ENCODE results near the gene POU6F2.
"Not testable (repeated sequence)": the region's sequence is repeated elsewhere in the genome, so short reads cannot be mapped to it uniquely, and the experiment has no call there.

Gene POU6F2

GRCh38 chr7:39321245-39321644 is 343.5 kb downstream of the POU6F2 start:
- no peak for TF ChIP-seq CTCF (conservative IDR thresholded peaks at IDR 0.05; ENCODE audit: low read depth, low read length)
- DNase-seq (ENCODE audit: low read depth) = no peak
- no peak overlapping the region for H3K4me3 ChIP-seq (ENCODE audit: low read depth, low read length)

- no peak for DNase-seq (ENCODE audit: low read depth)
- H3K4me3 ChIP-seq (ENCODE audit: low read depth, low read length) = no peak overlapping the region
- no peak for TF ChIP-seq CTCF (conservative IDR thresholded peaks at IDR 0.05; ENCODE audit: low read depth, low read length)
Measured at GRCh38 chr7:39321909-39322498, 344.3 kb downstream of the POU6F2 start.

DNA sequence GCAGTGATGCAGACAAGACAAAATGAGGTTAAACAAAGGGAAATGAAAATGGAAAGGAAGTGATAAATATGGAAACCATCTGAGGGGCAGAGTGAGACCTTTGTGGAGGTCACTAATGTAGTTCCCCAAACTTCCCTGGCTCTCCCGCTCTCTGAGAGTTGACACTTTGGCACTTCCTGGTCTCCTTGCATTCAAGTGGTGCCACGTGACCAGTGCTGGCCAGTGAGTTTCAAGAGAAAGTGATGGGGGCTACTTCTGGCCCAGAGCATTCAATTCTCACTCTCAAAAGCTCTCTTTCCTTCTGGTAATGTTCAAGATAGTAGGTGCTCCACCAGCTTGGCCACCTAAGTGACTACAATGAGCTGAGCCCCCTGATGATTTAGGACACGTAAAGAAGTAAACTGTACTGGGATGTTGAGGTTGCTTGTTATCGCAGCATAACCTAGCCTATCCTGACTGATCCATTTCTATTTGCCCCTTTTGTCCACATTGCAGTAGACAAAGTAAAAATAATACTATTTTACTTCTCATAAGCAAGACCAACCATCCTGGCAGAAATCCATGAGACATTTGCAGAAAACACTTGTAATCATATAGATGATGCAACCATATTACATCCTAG is 346.5 kb downstream of the POU6F2 start:
- TF ChIP-seq CTCF (conservative IDR thresholded peaks at IDR 0.05; ENCODE audit: low read depth, low read length) = no peak
- no peak overlapping the region for H3K4me3 ChIP-seq (ENCODE audit: low read depth, low read length)
- DNase-seq (ENCODE audit: low read depth) = no peak

- DNase-seq (ENCODE audit: low read depth) = peak; percentile 1
Measured at GRCh38 chr7:39331607-39332006, 353.9 kb downstream of the POU6F2 start.

GRCh38 chr7:39332142-39332541 is 354.4 kb downstream of the POU6F2 start:
- no peak for TF ChIP-seq CTCF (conservative IDR thresholded peaks at IDR 0.05; ENCODE audit: low read depth, low read length)
- H3K4me3 ChIP-seq (ENCODE audit: low read depth, low read length) = no peak overlapping the region
- DNase-seq (ENCODE audit: low read depth) = no peak

More at GRCh38 chr7:39331607-39332006, 353.9 kb downstream of the POU6F2 start:
- H3K4me3 ChIP-seq (ENCODE audit: low read depth, low read length) = not testable (repeated sequence)

DNA sequence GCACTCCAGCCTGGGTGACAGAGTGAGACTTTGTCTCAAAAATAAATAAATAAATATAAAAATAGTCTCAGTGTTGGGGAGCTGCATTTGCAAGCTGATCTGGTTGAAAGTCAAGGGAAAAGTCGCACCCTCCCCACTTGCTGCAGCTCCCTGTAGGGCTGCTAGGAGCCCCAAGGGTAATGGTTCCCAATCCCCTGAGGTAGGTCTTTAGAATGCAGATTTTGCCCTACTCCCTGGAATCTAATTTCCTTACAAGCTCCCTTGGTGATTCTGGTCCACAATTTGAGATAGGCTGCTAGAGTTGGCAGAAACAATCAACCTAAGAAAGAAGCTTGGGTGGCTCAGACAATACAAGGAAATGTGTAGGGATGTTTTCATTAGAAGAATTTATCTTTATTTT is 356.0 kb downstream of the POU6F2 start:
- no peak for DNase-seq (ENCODE audit: low read depth)
- H3K4me3 ChIP-seq (ENCODE audit: low read depth, low read length) = no peak overlapping the region
- no peak for TF ChIP-seq CTCF (conservative IDR thresholded peaks at IDR 0.05; ENCODE audit: low read depth, low read length)

- no peak for TF ChIP-seq CTCF (conservative IDR thresholded peaks at IDR 0.05; ENCODE audit: low read depth, low read length)
- peak; percentile 20 for DNase-seq (ENCODE audit: low read depth)
Measured at GRCh38 chr7:39336442-39336841, 358.7 kb downstream of the POU6F2 start.

More at GRCh38 chr7:39336442-39336841, 358.7 kb downstream of the POU6F2 start:
- H3K4me3 ChIP-seq (ENCODE audit: low read depth, low read length) = no peak overlapping the region

All from choroid plexus epithelial cell (primary cell).